ENCODE results near the gene TTBK2. TPM values are rescaled to one million over a fixed set of nuclear protein-coding genes. Genes with fewer than 3 reads are reported as not detected.

TTBK2 gene
- total RNA-seq, 1 donor from 2014 or later: 16.1 TPM

GRCh38 chr15:42727750-42728381 lies 192.7 kb downstream of the TTBK2 start:
- peaks cover 20% of the 10 kb centered on the region for H3K36me3 Mint-ChIP-seq
- no peak overlapping the region for H3K27ac Mint-ChIP-seq
- H3K9me3 Mint-ChIP-seq: no peaks in the 10 kb centered on the region
- peak; percentile 61 for DNase-seq (ENCODE audit: extremely low spot score, unreplicated experiment)
- no peak for TF ChIP-seq CTCF (conservative IDR thresholded peaks at IDR 0.05)
- H3K4me3 Mint-ChIP-seq: no peak overlapping the region
- H3K4me1 Mint-ChIP-seq (ENCODE audit: unreplicated experiment): no peaks in the 10 kb centered on the region
- no peaks in the 10 kb centered on the region for H3K27me3 Mint-ChIP-seq

- Mint-ChIP-seq H3K36me3 (peaks cover 15% of the 10 kb centered on the region), H3K9me3 (no peaks in the 10 kb centered on the region), H3K27ac (no peak overlapping the region), H3K4me1 (ENCODE audit: unreplicated experiment) (no peaks in the 10 kb centered on the region), H3K4me3 (no peak overlapping the region), H3K27me3 (no peaks in the 10 kb centered on the region)
- peak; percentile 62 for DNase-seq (ENCODE audit: extremely low spot score, unreplicated experiment)
- TF ChIP-seq CTCF (conservative IDR thresholded peaks at IDR 0.05): no peak
Measured at GRCh38 chr15:42726114-42726513, 194.5 kb downstream of the TTBK2 start.

- TF ChIP-seq CTCF (conservative IDR thresholded peaks at IDR 0.05): no peak
- Mint-ChIP-seq H3K36me3 (peaks cover 13% of the 10 kb centered on the region), H3K9me3 (no peaks in the 10 kb centered on the region), H3K4me3 (no peak overlapping the region), H3K27me3 (no peaks in the 10 kb centered on the region), H3K4me1 (ENCODE audit: unreplicated experiment) (no peaks in the 10 kb centered on the region), H3K27ac (no peak overlapping the region)
- DNase-seq (ENCODE audit: extremely low spot score, unreplicated experiment): peak; percentile 51
Measured at GRCh38 chr15:42725331-42725903, 195.2 kb downstream of the TTBK2 start.

- Mint-ChIP-seq H3K9me3 (no peaks in the 10 kb centered on the region), H3K27ac (no peak overlapping the region), H3K4me1 (ENCODE audit: unreplicated experiment) (no peaks in the 10 kb centered on the region), H3K4me3 (no peak overlapping the region), H3K36me3 (peaks cover 9% of the 10 kb centered on the region), H3K27me3 (no peaks in the 10 kb centered on the region)
- no peak for TF ChIP-seq CTCF (conservative IDR thresholded peaks at IDR 0.05)
- peak; percentile 53 for DNase-seq (ENCODE audit: extremely low spot score, unreplicated experiment)
Measured at GRCh38 chr15:42724276-42724675, 196.3 kb downstream of the TTBK2 start.

GRCh38 chr15:42723068-42723467 lies 197.5 kb downstream of the TTBK2 start:
- no peak for DNase-seq (ENCODE audit: extremely low spot score, unreplicated experiment)
- H3K27me3 Mint-ChIP-seq: no peaks in the 10 kb centered on the region
- no peak overlapping the region for H3K27ac Mint-ChIP-seq
- H3K36me3 Mint-ChIP-seq: peaks cover 9% of the 10 kb centered on the region
- H3K4me3 Mint-ChIP-seq: no peak overlapping the region
- peak; percentile 49 for TF ChIP-seq CTCF (conservative IDR thresholded peaks at IDR 0.05)
- no peaks in the 10 kb centered on the region for H3K9me3 Mint-ChIP-seq
- H3K4me1 Mint-ChIP-seq (ENCODE audit: unreplicated experiment): no peaks in the 10 kb centered on the region
